ENCODE data around the gene MAPK8.

MAPK8 gene

DNA sequence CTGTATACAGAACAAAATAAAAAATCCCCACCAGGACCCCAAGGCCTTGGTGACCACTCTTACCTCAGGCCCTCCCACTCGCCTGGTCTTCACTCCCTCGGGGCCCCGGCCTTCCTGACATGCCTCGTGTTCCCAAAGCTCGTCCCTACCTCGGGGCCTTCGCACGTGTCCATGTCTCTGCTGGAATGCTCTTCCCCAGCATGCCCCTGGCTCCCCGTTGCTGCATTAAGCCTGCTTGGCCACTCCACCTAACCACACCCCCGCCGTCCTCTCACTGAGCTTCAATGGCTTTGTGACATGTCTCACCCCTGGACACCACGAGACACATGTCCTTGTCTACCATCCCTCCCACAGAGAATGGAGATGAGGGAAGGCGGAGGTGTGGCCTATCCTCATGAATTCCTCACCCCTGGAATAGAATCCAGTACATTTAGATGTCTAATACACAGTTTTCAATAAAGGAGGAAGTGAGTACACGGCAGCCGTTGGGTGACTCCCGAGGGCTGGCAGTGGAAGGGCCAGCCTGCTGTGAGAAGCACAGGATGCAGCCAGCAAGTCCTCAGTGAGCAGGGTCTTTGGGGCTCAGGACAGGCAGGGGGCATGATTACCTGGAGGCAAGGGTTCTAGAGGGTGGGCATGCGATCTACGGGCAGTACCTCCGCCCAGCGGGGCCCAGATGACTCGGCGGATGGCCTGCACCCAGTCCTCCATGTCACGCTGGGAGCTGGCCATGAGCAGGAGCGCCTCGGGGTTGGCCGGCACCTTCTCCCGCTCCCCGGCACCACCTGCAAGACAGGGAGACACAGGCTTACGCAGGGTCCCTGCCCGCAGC lies 172.7 kb downstream of the MAPK8 start:
- Histone ChIP-seq H3K4me3 (replicated peaks; ENCODE audit: low read depth, low read length) (no peak overlapping the region), H3K27me3 (replicated peaks; ENCODE audit: control insufficient read depth, insufficient read depth, low read length) (no peaks in the 10 kb centered on the region; the same call in 1 of the 2 replicates), H3K36me3 (ENCODE audit: control insufficient read depth, insufficient read depth, low read length) (no peaks in the 10 kb centered on the region)
- TF ChIP-seq, protein P1, sequence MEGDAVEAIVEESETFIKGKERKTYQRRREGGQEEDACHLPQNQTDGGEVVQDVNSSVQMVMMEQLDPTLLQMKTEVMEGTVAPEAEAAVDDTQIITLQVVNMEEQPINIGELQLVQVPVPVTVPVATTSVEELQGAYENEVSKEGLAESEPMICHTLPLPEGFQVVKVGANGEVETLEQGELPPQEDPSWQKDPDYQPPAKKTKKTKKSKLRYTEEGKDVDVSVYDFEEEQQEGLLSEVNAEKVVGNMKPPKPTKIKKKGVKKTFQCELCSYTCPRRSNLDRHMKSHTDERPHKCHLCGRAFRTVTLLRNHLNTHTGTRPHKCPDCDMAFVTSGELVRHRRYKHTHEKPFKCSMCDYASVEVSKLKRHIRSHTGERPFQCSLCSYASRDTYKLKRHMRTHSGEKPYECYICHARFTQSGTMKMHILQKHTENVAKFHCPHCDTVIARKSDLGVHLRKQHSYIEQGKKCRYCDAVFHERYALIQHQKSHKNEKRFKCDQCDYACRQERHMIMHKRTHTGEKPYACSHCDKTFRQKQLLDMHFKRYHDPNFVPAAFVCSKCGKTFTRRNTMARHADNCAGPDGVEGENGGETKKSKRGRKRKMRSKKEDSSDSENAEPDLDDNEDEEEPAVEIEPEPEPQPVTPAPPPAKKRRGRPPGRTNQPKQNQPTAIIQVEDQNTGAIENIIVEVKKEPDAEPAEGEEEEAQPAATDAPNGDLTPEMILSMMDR (IDR thresholded peaks at IDR 0.05; ENCODE audit: insufficient read depth, low read length, poor library complexity, severe bottlenecking): no peak
- no peak for DNase-seq (ENCODE audit: extremely low read depth, insufficient read length)

DNA sequence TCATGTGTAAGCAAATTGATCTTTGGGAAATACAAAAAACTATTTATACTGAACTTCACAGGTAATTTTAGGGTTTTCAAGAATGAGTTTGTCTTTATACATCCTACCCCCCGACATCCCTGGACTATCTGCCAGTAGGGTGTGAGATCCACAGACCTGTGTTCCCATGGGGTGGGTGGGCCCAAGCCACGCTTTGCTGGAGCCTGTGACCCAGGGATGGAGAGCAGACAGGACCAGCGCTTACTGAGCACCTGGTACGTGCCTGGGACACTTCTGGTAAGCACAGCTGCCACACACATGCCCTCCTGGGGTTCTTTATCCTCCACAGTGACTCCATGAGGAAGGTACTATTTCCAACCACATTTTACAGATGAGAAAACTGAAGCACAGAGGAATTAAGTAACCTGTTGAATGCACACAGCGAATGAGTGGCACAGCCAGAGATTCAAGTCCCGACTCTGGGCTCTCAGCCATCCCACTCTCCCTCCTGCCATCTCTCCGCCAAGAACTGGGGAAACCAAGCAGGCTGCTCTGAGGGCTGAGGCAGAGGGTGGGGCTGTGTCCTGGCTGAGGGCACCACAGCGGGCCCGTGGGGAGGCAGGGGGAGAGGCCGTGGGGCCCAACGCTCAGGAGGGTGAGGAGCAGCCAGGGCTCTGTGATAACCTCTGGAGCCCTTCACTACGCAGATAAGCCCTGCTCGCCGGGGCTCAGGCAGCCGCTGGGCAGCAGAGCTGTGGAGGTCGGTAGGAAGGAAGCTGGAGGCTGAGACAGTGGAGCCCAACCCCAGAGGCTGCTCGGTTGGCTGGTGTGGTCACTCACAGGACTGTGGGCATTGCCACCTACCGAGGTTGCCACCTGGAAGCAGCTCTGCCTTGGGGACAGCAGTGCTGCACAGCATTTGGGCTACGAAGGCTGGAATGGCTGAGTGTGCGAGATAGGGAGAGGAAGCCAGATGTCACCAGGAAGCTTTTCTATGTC lies 174.2 kb downstream of the MAPK8 start:
- Histone ChIP-seq H3K36me3 (ENCODE audit: control insufficient read depth, insufficient read depth, low read length) (no peaks in the 10 kb centered on the region), H3K27me3 (replicated peaks; ENCODE audit: control insufficient read depth, insufficient read depth, low read length) (no peaks in the 10 kb centered on the region; the same call in 1 of the 2 replicates), H3K4me3 (replicated peaks; ENCODE audit: low read depth, low read length) (no peak overlapping the region)
- DNase-seq (ENCODE audit: extremely low read depth, insufficient read length): no peak
- TF ChIP-seq, protein P1 (IDR thresholded peaks at IDR 0.05; ENCODE audit: insufficient read depth, low read length, poor library complexity, severe bottlenecking): no peak

DNA sequence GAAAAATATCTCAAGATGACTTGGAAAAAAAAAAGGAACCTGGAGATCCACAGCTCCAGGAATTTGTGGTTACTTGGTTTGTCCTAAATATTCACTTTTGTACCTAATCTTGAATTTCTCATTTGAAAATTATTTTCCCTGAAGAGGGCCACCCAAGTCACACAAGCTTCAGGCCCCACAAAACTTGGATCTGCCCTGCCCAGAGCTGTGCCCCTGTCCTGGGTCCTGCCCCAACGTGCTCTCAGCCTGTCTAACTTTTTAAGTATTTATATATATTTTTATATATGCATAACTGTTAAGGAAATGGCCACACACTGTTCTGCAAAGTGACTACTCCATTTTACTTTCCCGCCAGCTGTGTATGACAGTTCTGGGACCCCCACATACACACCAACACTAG lies 174.9 kb downstream of the MAPK8 start:
- TF ChIP-seq, protein P1 (IDR thresholded peaks at IDR 0.05; ENCODE audit: insufficient read depth, low read length, poor library complexity, severe bottlenecking): no peak
- Histone ChIP-seq H3K36me3 (ENCODE audit: control insufficient read depth, insufficient read depth, low read length) (no peaks in the 10 kb centered on the region), H3K4me3 (replicated peaks; ENCODE audit: low read depth, low read length) (no peak overlapping the region), H3K27me3 (replicated peaks; ENCODE audit: control insufficient read depth, insufficient read depth, low read length) (no peaks in the 10 kb centered on the region; the same call in 1 of the 2 replicates)
- DNase-seq (ENCODE audit: extremely low read depth, insufficient read length): no peak

DNA sequence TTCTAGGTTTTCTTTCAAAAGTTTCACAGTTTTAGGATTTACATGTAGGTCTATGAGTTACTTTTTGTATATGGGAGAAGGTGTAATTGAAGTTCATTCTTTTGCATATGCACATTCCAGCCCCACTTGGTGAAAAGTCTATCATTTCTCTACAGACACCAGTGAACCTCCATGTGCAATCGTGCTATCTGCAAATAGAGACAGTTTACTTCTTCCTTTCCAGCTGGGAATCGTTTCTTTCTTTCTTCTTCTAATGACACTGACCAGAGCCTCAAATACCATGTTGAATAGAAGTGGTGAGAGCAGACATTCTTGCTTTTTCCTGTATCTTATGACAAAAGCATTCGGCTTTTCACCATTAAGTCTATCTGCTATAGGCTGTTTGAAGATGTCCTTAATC lies 175.7 kb downstream of the MAPK8 start:
- H3K27me3 ChIP-seq (replicated peaks; ENCODE audit: control insufficient read depth, insufficient read depth, low read length): no peaks in the 10 kb centered on the region; the same call in 1 of the 2 replicates
- TF ChIP-seq, protein P1 (IDR thresholded peaks at IDR 0.05; ENCODE audit: insufficient read depth, low read length, poor library complexity, severe bottlenecking): no peak
- H3K36me3 ChIP-seq (ENCODE audit: control insufficient read depth, insufficient read depth, low read length): no peaks in the 10 kb centered on the region
- no peak for DNase-seq (ENCODE audit: extremely low read depth, insufficient read length)
- H3K4me3 ChIP-seq (replicated peaks; ENCODE audit: low read depth, low read length): no peak overlapping the region

DNA sequence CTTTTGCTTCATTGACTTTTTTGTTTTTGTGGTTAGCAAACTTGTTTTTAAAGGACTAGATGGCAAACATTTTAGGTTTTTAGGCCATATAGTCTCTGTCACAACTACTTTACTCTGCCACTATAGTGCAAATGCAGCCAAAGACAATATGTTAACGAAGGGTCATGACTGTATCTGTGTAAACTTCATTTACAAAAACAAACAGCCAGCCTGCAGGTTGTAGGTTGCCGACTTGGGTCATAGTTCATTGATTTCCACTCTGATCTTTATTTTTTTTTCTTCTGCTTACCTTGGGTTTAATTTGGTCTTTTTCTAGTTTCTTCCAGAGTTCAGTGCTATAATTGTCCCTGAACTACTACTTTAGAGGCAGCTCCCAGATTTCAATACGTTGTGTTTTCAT lies 178.4 kb downstream of the MAPK8 start:
- TF ChIP-seq, protein P1 (IDR thresholded peaks at IDR 0.05; ENCODE audit: insufficient read depth, low read length, poor library complexity, severe bottlenecking): no peak
- Histone ChIP-seq H3K4me3 (replicated peaks; ENCODE audit: low read depth, low read length) (no peak overlapping the region), H3K27me3 (replicated peaks; ENCODE audit: control insufficient read depth, insufficient read depth, low read length) (no peaks in the 10 kb centered on the region; the same call in none of the 2 replicates), H3K36me3 (ENCODE audit: control insufficient read depth, insufficient read depth, low read length) (no peaks in the 10 kb centered on the region)
- DNase-seq (ENCODE audit: extremely low read depth, insufficient read length): no peak
